ENCODE results near the gene BLMH.

BLMH gene

GRCh38 chr17:30246460-30246859, 45.3 kb downstream of the BLMH start:
- no peak overlapping the region for H3K27ac ChIP-seq
- in situ Hi-C loops (cut with HindIII; ENCODE audit: low pct_ligation_motif_present, low sequenced_read_pairs), result no loop called here
- H3K4me3 ChIP-seq (ENCODE audit: low read depth, low read length), result no peak overlapping the region
- no peak for TF ChIP-seq CTCF (IDR thresholded peaks at IDR 0.05; ENCODE audit: low read depth, low read length, missing control alignments)
- no peak for DNase-seq
- no peaks in the 10 kb centered on the region for H3K27me3 ChIP-seq (replicated peaks)
- peaks cover 7% of the 10 kb centered on the region for H3K36me3 ChIP-seq (replicated peaks)

- Histone ChIP-seq H3K27ac (no peak overlapping the region), H3K27me3 (replicated peaks) (no peaks in the 10 kb centered on the region), H3K36me3 (replicated peaks) (peaks cover 7% of the 10 kb centered on the region), H3K4me3 (ENCODE audit: low read depth, low read length) (no peak overlapping the region)
- TF ChIP-seq CTCF (IDR thresholded peaks at IDR 0.05; ENCODE audit: low read depth, low read length, missing control alignments), result no peak
- DNase-seq, result peak; percentile 79
- in situ Hi-C loops (cut with HindIII; ENCODE audit: low pct_ligation_motif_present, low sequenced_read_pairs), result no loop called here
Observed at GRCh38 chr17:30244853-30245385, 46.8 kb downstream of the BLMH start.

GRCh38 chr17:30243568-30243967, 48.2 kb downstream of the BLMH start:
- in situ Hi-C loops (cut with HindIII; ENCODE audit: low pct_ligation_motif_present, low sequenced_read_pairs), result no loop called here
- no peak for TF ChIP-seq CTCF (IDR thresholded peaks at IDR 0.05; ENCODE audit: low read depth, low read length, missing control alignments)
- Histone ChIP-seq H3K4me3 (ENCODE audit: low read depth, low read length) (no peak overlapping the region), H3K27me3 (replicated peaks) (peaks cover 3% of the 10 kb centered on the region), H3K36me3 (replicated peaks) (peaks cover 4% of the 10 kb centered on the region), H3K27ac (no peak overlapping the region)
- DNase-seq, result no peak

- in situ Hi-C loops (cut with HindIII; ENCODE audit: low pct_ligation_motif_present, low sequenced_read_pairs), result no loop called here
- Histone ChIP-seq H3K27me3 (replicated peaks) (peaks cover 9% of the 10 kb centered on the region), H3K27ac (no peak overlapping the region), H3K36me3 (replicated peaks) (no peaks in the 10 kb centered on the region), H3K4me3 (ENCODE audit: low read depth, low read length) (no peak overlapping the region)
- no peak for DNase-seq
- TF ChIP-seq CTCF (IDR thresholded peaks at IDR 0.05; ENCODE audit: low read depth, low read length, missing control alignments), result no peak
Observed at GRCh38 chr17:30243002-30243401, 48.7 kb downstream of the BLMH start.

GRCh38 chr17:30241051-30241450, 50.7 kb downstream of the BLMH start:
- in situ Hi-C loops (cut with HindIII; ENCODE audit: low pct_ligation_motif_present, low sequenced_read_pairs), result no loop called here
- no peak for DNase-seq
- no peaks in the 10 kb centered on the region for H3K36me3 ChIP-seq (replicated peaks)
- H3K27me3 ChIP-seq (replicated peaks), result peaks cover 17% of the 10 kb centered on the region
- no peak overlapping the region for H3K4me3 ChIP-seq (ENCODE audit: low read depth, low read length)
- no peak for TF ChIP-seq CTCF (IDR thresholded peaks at IDR 0.05; ENCODE audit: low read depth, low read length, missing control alignments)
- H3K27ac ChIP-seq, result no peak overlapping the region

GRCh38 chr17:30240177-30240576, 51.6 kb downstream of the BLMH start:
- peaks cover 26% of the 10 kb centered on the region for H3K27me3 ChIP-seq (replicated peaks)
- in situ Hi-C loops (cut with HindIII; ENCODE audit: low pct_ligation_motif_present, low sequenced_read_pairs), result no loop called here
- H3K4me3 ChIP-seq (ENCODE audit: low read depth, low read length), result no peak overlapping the region
- no peak for TF ChIP-seq CTCF (IDR thresholded peaks at IDR 0.05; ENCODE audit: low read depth, low read length, missing control alignments)
- no peaks in the 10 kb centered on the region for H3K36me3 ChIP-seq (replicated peaks)
- no peak for DNase-seq
- H3K27ac ChIP-seq, result no peak overlapping the region

All from brain microvascular endothelial cell (primary cell).